GM10847 (cell line): ENCODE measurements around the gene TRIM44.

Experiments used
- POLR2A ChIP-seq: IDR thresholded peaks from 2 replicates; pipeline ENCODE4 v1.6.1; 2011; ENCODE audit not compliant: insufficient read length; ENCODE audit errors: extremely low read depth

The TRIM44 gene

DNA sequence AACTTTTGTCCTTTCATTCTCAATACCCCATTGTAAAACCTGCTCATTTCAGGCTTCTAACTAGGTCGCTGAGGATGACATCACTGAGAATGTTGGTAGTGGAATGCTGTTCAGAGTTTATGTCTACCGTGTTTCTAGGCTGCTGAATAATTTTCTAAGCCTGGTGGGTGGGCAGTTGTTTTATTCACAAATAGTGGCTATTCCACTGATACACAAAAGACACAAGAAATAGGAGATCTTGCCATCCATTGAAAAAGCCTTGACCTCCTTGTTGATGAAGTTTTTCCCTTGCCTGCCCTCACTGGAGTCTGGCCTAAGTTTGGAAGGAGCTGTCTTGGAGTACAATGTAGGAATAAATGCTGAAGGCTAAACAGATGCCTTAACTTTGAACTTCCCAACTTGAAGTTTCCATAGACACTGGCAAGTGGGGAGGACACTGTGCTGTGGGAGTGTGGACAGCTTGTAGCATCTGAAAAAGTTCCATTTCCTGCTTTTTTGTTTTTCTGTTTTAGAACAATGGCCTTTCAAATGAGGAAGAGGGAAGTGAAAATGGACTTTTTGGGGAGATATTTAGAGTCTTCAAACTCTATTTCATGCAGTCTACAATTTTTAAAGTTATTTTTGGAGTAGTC is 59.2 kb downstream of the TRIM44 start:
- no peak for TF ChIP-seq POLR2A

- no peak for TF ChIP-seq POLR2A
Measured at GRCh38 chr11:35722641-35723040, 60.1 kb downstream of the TRIM44 start.

DNA sequence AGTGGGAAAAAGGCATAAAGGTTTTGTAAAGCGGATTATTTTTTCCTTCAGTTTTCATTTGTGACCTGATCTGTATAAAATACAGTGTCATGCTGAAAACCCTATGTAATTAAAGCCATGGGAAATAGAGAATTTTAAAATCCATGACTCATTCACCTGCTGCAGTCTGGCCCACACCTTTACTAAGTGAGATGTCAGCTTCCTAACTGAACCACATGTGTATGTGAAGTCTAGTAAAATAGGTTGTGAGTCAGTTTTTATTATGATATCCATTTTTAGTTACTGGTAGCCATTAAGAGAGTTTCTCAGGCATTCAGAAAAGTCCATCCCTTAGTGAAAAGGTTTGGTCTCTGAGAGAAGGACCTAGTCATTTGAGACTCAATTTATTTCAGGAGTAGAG is 60.9 kb downstream of the TRIM44 start:
- TF ChIP-seq POLR2A: no peak

- TF ChIP-seq POLR2A: no peak
Measured at GRCh38 chr11:35723913-35724312, 61.3 kb downstream of the TRIM44 start.

- no peak for TF ChIP-seq POLR2A
Measured at GRCh38 chr11:35725885-35726284, 63.3 kb downstream of the TRIM44 start.

- no peak for TF ChIP-seq POLR2A
Measured at GRCh38 chr11:35727140-35727539, 64.6 kb downstream of the TRIM44 start.

DNA sequence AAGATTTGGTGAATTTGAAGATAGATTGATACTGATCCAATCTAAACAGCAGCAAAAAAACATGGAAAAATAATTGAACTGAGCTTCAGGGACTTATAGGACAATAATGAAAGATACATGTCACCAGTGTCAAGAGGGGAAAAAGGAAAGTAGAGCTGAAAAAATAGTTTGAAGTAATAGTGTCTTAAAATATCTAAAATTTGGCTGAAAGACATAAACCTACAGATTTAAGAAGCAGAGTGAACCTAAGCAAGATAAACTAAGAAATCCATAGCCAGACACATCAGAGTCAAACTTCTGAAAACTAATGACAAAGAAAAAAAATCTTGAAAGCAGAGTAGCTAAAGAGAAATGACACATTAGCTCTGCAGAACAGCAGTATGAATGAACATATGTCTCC is 67.7 kb downstream of the TRIM44 start:
- no peak for TF ChIP-seq POLR2A

GRCh38 chr11:35734669-35735410 is 72.3 kb downstream of the TRIM44 start:
- TF ChIP-seq POLR2A: no peak

DNA sequence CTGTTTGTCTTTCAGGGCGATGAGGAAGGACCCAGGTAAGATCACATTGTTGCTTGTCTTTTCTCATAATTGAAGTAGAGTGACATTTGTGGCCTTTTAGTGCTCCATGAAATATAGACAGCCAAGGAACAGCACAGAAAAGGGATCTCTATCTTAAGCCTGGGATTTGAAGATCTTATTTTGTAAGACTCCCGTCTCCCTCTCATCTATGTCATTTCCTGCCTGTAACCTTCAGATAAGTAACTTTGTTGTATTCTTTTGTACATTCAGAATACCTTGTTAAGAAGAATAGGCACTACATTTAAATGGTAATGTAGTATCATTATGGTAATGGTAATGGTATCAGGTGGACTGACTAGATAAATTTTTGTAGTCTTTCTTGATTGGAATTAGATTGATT is 72.8 kb downstream of the TRIM44 start:
- TF ChIP-seq POLR2A: no peak

GRCh38 chr11:35735903-35736302 is 73.3 kb downstream of the TRIM44 start:
- TF ChIP-seq POLR2A: no peak

DNA sequence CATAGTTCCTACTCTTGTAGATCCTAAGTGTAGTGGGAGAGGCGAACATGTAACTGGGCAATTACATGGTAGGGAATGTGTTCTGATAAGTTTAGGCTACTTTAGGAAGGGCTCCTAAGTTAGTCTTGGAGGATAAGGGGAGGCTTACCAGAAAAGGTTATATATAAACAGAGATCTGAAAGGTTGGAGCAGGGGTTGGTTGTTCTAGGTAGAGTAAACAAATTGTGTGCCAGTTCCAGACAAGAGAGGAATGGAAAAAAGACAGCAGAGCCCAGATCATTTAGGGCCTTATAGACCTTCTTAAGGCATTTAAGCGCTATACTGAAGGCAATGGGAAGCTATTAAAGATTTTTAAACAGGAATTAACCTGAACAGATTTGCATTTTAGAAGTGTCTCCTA is 74.4 kb downstream of the TRIM44 start:
- no peak for TF ChIP-seq POLR2A

DNA sequence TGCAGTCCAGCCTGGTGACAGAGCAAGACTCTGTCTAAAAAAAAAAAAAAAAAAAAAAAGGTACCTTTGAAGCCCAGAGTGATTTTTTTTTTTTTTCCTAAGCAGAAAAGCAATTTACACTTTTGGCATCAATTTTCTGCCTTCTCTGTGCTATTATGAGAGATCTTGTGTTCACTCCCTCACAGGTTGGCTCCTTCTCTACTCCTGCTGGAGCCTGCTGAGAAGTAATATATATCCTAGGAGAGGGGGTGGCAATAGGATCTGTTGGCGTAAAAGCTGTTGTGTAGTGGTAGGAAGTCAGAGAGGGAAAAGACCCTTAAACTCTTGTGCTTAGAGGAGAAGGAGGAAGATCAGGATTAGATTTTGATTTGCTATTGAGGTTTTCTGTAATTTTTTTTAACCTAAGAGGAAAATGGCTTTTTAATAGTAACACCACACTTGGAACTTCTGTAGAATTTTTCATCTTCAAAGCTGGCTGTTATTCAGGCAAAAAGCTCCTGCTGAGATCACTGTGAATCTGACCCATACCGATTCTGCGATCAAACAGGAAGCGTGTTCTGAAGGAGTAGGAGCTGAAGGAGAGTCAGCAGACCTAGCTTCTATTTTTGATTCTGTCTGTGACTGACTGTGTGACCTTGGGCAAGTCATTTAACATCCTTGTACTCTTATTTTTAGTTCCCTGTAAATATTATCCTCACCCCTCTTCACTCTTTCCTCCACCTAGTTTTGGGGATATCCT is 77.7 kb downstream of the TRIM44 start:
- no peak for TF ChIP-seq POLR2A

DNA sequence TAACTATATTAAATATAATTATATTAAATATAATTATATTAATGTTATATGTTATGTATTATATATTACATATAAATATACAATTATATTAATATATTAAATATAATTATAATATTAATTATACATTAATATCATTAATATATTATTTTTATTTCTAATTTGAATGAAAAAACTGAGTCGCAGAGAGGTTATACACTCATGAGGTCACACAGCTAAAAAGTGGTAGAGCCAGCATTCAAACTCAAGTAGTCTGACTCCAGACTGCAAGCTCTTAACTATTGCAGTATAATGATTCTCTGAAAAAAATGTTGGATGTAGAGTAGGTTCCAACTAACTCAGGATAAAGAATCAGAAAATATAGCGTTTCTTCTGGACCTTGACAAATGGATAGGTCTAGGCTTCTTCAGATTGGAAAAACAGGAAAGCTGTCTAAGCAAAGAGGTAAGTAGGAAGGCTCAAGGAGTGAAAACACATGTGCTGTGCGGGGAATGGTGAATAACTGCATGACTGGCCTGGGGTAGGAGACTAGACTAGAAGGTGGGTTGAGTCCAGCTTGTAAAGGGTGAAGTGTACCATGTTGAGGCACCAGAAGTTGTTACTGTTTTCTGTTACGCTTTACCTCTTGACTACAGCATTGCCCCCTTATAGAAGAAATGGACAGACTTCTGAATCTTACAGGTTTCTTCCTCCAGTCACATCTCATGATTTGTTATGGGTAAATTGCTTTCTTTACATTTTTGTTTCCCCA is 80.3 kb downstream of the TRIM44 start:
- TF ChIP-seq POLR2A: no peak

- TF ChIP-seq POLR2A: no peak
Measured at GRCh38 chr11:35746356-35747153, 84.0 kb downstream of the TRIM44 start.

- TF ChIP-seq POLR2A: no peak
Measured at GRCh38 chr11:35747668-35748067, 85.1 kb downstream of the TRIM44 start.
